ENCODE data around the gene TCF20. TPM values are rescaled to one million over a fixed set of nuclear protein-coding genes. Genes with fewer than 3 reads are reported as not detected.

Gene TCF20
- total RNA-seq, 4 donors from 2014 or later: 17.4 to 28.8 (median 24.7) TPM

- 26 to 34% methylated on average over 10 of the region's 10 CpGs for WGBS, 2 donors
- Histone ChIP-seq H3K27me3 (no peaks in the 10 kb centered on the region), H3K27ac (peak overlapping the region in 2 of 4 donors; percentile 51 to 58)
Measured at GRCh38 chr22:42300259-42301076, 30.0 kb upstream of the TCF20 start.

DNA sequence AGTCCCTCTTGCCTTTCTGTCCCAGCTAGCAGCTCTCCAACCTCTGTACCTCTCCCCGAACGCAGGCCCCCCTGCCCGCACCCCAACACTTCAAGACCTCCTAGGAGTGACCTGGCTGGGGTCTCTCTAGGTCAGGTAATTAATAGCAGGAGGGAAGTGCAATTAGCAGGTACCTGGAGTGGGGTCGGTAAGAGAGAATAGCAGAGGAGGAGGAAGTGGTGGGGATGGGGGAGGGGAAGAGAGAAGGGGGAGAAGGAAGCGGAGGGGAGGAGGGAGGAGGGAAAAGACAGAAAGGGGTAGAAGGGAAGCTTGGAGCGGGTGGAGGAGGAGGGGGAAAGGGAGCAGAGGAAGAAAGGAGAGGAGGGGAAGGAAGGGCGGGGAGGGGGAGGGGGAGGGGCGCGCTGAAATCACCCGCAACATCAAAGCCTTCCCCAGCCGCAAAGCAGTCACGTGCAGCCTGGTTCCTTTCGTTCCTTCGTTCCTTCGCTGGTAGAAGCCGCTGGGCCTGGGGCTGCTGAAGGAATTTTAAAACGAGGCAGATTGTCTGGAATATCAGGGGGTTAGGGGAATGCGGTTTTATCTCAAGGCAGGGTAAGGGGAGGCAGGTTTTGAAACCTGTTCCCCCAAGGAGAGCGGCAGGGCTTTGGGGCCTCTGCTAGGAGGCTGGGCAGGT lies 29.3 kb upstream of the TCF20 start:
- Histone ChIP-seq H3K4me1 (peaks cover 0 to 31% (median 17%) of the 10 kb centered on the region in 4 donors), H3K9me3 (no peaks in the 10 kb centered on the region), H3K27ac (peak overlapping the region in 2 of 4 donors; percentile 51 to 58), H3K36me3 (no peaks in the 10 kb centered on the region), H3K27me3 (no peaks in the 10 kb centered on the region), H3K4me3 (peak overlapping the region in 2 of 4 donors; percentile 3 to 9)
- peak in 1 of 2 donors; percentile 25 for DNase-seq (ENCODE audit: low spot score in 2 of 2)
- 13 to 14% methylated on average over 19 of the region's 19 CpGs for WGBS, 2 donors
- TF ChIP-seq, protein P1, sequence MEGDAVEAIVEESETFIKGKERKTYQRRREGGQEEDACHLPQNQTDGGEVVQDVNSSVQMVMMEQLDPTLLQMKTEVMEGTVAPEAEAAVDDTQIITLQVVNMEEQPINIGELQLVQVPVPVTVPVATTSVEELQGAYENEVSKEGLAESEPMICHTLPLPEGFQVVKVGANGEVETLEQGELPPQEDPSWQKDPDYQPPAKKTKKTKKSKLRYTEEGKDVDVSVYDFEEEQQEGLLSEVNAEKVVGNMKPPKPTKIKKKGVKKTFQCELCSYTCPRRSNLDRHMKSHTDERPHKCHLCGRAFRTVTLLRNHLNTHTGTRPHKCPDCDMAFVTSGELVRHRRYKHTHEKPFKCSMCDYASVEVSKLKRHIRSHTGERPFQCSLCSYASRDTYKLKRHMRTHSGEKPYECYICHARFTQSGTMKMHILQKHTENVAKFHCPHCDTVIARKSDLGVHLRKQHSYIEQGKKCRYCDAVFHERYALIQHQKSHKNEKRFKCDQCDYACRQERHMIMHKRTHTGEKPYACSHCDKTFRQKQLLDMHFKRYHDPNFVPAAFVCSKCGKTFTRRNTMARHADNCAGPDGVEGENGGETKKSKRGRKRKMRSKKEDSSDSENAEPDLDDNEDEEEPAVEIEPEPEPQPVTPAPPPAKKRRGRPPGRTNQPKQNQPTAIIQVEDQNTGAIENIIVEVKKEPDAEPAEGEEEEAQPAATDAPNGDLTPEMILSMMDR (IDR thresholded peaks at IDR 0.05): no peak
- TF ChIP-seq POLR2A (IDR thresholded peaks at IDR 0.05) (no peak), EP300 (IDR thresholded peaks at IDR 0.05) (no peak)

More at GRCh38 chr22:42300259-42301076, 30.0 kb upstream of the TCF20 start:
- TF ChIP-seq, protein P1 (IDR thresholded peaks at IDR 0.05): no peak
- TF ChIP-seq POLR2A (IDR thresholded peaks at IDR 0.05): no peak
- TF ChIP-seq EP300 (IDR thresholded peaks at IDR 0.05): no peak
- Histone ChIP-seq H3K36me3 (no peaks in the 10 kb centered on the region), H3K9me3 (no peaks in the 10 kb centered on the region), H3K4me1 (peaks cover 0 to 31% (median 17%) of the 10 kb centered on the region in 4 donors), H3K4me3 (peak overlapping the region in 2 of 4 donors; percentile 3 to 9)
- DNase-seq (ENCODE audit: low spot score in 2 of 2): no peak

GRCh38 chr22:42298746-42299145 lies 28.3 kb upstream of the TCF20 start:
- Histone ChIP-seq H3K9me3 (no peaks in the 10 kb centered on the region), H3K4me3 (no peak overlapping the region), H3K27ac (no peak overlapping the region), H3K27me3 (no peaks in the 10 kb centered on the region), H3K4me1 (peaks cover 0 to 31% (median 17%) of the 10 kb centered on the region in 4 donors), H3K36me3 (no peaks in the 10 kb centered on the region)
- no peak for TF ChIP-seq EP300 (IDR thresholded peaks at IDR 0.05)
- 77 to 79% methylated on average over 2 to 8 of the region's 8 CpGs for WGBS, 2 donors
- DNase-seq (ENCODE audit: low spot score in 2 of 2): no peak

- H3K27ac ChIP-seq: no peak overlapping the region
- TF ChIP-seq, protein P1 (IDR thresholded peaks at IDR 0.05): no peak
- TF ChIP-seq EP300 (IDR thresholded peaks at IDR 0.05) (no peak), POLR2A (IDR thresholded peaks at IDR 0.05) (no peak)
- no peak for DNase-seq (ENCODE audit: low spot score in 2 of 2)
- H3K36me3 ChIP-seq: no peaks in the 10 kb centered on the region
- WGBS, 2 donors: 52 to 61% methylated on average over 2 of the region's 2 CpGs
- H3K4me1 ChIP-seq: peaks cover 0 to 31% (median 17%) of the 10 kb centered on the region in 4 donors
- H3K27me3 ChIP-seq: no peaks in the 10 kb centered on the region
- H3K4me3 ChIP-seq: no peak overlapping the region
- no peaks in the 10 kb centered on the region for H3K9me3 ChIP-seq
Measured at GRCh38 chr22:42297778-42298177, 27.3 kb upstream of the TCF20 start.

- no peaks in the 10 kb centered on the region for H3K27me3 ChIP-seq
Measured at GRCh38 chr22:42296883-42297282, 26.4 kb upstream of the TCF20 start.

More at GRCh38 chr22:42296883-42297282, 26.4 kb upstream of the TCF20 start:
- Histone ChIP-seq H3K36me3 (no peaks in the 10 kb centered on the region), H3K4me1 (peaks cover 0 to 31% (median 17%) of the 10 kb centered on the region in 4 donors), H3K4me3 (no peak overlapping the region), H3K9me3 (no peaks in the 10 kb centered on the region), H3K27ac (no peak overlapping the region)
- DNase-seq (ENCODE audit: low spot score in 2 of 2): no peak
- TF ChIP-seq, protein P1 (IDR thresholded peaks at IDR 0.05): no peak
- TF ChIP-seq POLR2A (IDR thresholded peaks at IDR 0.05) (no peak), EP300 (IDR thresholded peaks at IDR 0.05) (no peak)
- WGBS, 2 donors: 93 to 96% methylated on average over 3 of the region's 3 CpGs

Data from tibial nerve (tissue), 4 donors.